HG03354 (cell line): ENCODE measurements around the gene ZNF277.
"Not testable (repeated sequence)": the region's sequence is repeated elsewhere in the genome, so short reads cannot be mapped to it uniquely, and the experiment has no call there.

Experiments
- ATAC-seq: cut with Tn5 transposase; IDR thresholded peaks from one replicate; pipeline ENCODE4 v1.9.1; 2021; ENCODE audit warnings: mild to moderate bottlenecking; ENCODE audit not compliant: unreplicated experiment, poor library complexity, severe bottlenecking

ZNF277 gene

DNA sequence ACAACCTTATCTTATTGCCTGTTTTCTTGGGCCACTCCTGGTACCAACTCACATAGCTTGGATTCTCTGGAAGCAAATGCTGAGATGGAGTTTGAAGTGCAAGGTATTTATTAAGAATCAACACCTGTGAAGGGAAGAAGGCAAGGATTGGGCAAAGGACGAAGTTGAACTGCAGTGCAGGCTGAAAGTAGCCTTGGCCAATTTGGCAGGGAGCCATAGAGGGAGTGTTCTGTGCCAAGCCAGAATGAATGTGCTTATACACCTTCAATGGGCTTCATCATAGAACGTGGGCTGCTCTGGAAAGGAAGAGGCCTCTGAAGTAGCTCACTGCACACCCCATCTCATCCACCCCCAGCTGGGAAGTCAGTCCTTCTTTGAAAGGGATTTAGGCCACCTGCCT lies 163.9 kb downstream of the ZNF277 start:
- no peak for ATAC-seq

DNA sequence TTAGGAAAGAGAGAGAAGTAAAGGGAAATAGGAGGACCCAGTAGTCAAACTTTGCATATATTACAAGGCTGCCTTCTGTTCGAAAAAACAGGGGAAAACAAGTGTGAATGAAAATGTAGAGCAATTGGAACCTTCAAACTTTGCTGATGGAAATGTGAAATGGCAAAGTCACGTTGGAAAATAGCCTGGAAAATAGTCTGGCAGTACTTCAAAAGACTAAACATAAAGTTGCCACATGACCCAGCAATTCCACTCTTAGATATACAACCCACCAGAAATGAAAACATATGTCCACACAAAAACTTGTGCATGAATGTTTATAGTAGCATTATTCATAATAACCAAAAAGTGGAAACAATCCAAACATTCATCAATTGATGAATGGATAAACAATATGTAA lies 165.2 kb downstream of the ZNF277 start:
- no peak for ATAC-seq

DNA sequence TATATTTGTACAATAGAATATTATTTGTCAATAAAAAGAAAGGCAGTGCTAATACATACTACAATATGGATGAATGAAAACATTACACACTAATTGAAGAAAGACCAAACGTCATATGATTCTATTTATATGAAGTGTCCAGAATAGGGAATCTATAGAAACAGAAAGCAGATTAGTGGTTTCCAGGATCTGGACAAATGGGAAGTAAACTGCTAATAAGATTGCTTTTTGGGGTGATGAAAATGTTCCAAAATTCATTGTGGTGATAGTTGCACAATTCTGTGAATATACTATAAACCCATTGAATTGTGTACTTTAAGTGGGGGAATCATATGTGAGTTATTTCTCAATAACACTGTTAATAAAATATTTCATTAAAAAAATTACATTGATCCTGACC lies 165.6 kb downstream of the ZNF277 start:
- no peak for ATAC-seq

DNA sequence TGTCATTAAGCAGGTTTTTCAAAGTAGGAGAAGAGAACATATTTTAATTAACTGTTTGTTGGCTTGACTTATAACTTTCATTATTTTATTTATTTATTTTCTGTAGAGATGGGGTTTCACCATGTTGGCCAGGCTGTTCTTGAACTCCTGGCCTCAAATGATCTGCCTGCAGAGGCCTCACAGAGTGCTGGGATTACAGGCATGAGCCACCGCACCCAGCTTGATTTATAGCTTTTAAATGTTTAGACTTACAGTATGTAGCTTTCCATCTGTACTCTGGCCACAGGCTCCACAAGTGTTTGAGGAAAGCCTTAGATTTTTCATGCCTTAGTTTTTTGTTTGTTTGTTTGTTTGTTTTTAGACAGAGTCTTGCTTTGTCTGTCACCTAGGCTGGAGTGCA lies 171.1 kb downstream of the ZNF277 start:
- no peak for ATAC-seq

DNA sequence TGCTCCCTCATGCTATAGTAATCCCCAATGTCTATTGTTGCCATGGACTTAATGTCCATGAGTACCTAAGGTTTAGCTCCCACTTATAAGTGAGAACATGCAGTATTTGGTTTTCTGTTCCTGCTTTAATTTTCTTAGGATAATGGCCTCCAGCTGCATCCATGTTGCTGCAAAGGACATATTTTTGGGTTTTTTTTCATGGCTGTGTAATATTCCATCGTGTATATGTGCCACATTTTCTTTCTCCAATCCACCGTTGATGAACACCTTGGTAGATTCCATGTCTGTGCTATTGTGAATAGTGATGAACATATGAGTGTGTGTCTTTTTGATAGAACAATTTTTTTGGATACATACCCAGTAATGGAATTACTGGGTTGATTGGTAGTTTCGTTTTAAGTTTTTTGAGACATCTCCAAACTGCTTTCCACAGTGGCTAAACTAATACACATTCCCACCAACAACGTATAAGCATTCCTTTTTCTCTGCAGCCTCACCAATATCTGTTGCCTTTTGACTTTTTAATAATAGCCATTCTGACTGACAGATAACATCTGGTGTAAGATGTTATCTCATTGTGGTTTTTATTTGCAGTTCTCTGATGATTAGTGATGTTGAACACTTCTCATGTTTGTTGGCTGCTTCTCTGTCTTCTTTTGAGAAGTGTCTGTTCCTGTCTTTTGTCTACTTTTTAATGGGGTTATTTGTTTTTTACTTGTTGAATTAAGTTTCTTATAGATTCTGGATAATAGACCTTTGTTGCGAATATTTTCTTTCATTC lies 175.0 kb downstream of the ZNF277 start:
- no peak for ATAC-seq

DNA sequence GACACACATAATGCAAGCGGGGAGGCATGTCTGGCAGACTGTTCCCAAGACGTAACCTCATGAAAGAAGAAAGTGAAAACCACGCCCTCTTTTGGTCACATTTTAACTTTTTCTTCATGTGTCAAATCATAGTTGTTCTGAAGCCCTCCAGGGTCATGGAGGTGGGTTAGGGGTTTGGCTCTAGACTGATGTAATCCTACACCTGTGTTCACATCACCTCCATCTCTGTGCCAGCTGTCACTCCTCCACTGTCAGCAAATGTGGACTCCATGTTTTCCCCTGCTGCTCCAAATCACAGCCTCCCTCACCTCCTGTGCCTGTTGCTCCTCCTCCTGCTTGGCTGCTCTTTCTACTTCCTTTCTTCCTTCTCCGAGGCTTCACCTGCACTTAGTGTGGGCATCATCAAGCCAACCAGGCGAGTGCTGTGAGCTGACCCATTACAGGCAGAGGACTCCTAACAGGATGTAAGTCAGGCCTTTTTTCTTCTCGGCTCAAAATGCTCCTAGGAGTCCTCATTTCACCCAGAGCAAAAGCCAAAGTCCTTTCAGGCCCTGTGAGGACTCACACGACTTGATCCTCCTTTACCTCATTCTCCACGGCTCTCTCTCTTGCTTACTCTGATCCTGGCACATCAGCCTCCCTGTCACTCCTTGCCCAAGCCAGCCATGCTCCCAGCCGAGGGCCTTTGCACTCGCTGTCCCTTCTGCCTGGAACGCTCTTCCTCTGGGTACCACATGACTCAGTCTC lies 177.3 kb downstream of the ZNF277 start:
- ATAC-seq: peak; percentile 79

DNA sequence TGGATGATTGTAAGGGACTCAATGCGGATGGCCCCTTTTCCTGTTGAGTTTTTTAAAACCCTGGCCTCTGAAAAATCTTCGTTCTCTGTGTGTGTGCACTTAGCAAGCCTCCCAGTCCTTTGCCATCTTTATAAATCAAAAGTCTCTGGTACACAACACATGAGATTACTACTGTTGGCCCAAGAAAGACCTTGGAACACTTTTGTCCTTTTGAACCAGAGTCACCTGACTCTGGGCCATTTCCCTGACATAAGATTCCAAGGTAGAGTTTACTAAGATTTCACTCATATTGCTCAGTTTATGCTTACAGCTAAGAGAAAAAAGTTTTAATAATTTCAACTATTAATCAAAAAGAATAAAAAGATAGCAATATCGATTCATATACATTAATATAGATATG lies 179.0 kb downstream of the ZNF277 start:
- ATAC-seq: no peak

DNA sequence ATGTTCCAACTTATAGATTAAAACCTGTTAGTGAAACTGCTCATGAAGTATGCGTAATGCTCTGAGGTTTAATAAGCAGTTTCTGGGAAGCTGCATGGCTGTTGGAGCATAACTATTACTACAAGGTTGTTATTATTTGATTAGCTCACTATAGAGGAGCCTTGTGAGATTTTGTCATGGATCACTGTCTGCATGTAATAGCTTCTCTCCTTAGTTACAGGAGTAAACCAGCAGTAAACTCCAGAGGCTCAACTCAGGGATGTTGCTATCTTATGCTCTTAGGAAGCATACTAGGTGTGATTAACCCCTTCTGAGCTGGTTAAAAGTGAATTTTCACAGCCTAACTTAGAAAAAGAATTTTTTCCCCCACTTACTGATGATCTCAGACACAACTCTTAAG lies 180.1 kb downstream of the ZNF277 start:
- ATAC-seq: no peak

DNA sequence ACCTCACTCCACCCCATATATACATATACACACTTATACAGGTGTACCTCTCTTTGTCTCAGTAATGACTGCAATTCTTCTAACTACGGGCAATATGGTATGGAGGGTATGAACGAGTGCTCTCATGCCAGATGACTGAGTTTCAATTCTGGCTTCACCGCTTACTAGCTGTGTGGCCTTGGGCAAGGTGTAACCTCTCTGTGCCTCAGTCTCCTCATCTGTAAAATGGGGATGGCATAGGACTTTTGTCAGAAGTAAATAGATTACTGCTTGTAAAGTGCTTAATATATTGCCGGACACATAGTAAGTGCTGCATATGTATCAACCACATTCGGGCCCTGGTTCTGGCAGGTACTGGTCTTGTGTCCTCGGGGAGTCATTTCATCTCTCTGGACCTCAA lies 183.7 kb downstream of the ZNF277 start:
- ATAC-seq: no peak

DNA sequence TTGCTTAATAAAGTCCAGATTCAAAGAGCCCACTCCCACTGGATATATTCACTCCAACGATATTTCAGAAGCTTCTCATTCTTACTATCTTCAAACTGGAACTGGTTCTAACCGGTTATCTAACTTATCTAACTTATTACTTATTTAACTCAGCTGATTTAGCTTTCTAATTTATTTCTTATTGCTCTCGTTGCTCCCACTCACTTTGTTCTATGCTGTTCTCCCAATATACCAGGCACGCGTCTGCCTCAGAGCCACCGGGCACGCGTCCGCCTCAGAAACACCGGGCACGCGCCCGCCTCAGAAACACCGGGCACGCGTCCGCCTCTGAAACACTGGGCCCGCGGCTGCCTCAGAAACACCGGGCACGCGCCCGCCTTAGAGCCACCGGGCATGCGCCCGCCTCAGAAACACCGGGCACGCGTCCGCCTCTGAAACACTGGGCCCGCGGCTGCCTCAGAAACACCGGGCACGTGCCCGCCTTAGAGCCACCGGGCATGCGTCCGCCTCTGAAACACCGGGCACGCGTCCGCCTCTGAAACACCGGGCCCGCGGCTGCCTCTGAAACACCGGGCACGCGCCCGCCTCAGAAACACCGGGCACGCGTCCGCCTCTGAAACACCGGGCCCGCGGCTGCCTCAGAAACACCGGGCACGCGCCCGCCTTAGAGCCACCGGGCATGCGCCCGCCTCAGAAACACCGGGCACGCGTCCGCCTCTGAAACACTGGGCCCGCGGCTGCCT lies 184.8 kb downstream of the ZNF277 start:
- not testable (repeated sequence) for ATAC-seq

DNA sequence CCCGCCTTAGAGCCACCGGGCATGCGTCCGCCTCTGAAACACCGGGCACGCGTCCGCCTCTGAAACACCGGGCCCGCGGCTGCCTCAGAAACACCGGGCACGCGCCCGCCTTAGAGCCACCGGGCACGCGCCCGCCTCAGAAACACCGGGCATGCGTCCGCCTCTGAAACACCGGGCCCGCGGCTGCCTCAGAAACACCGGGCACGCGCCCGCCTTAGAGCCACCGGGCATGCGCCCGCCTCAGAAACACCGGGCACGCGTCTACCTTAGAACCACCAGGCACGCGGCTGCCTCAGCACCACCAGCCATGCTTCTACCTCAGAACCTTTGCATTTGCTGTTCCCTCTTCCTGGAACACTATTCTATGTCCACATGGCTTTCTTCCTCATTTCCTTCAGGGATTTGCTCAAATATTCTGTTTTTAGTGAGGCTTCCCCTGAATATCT lies 185.4 kb downstream of the ZNF277 start:
- peak; percentile 77 for ATAC-seq
